Caco-2 (cell line): ENCODE results near the gene CASP6. TPM values are rescaled to one million over a fixed set of nuclear protein-coding genes. Genes with fewer than 3 reads are reported as not detected.

ENCODE experiments used
- BruUV-seq: library from RNA; stranded (reverse); fragments of 400-500 nt; replicated peaks from 2 replicates; lab custom pipeline; 2021; lab: Mats Ljungman, UMichigan
- CTCF ChIA-PET: fragments of 300-600 bp; sonication (Branson Sonifier 250); formaldehyde crosslinking; loops from one replicate; lab custom pipeline; 2022; ENCODE audit warnings: antibody characterized with exemption; lab: Charles Lee
- POLR2A ChIA-PET: fragments of 300-600 bp; sonication (Branson Sonifier 250); formaldehyde crosslinking; loops from one replicate; lab custom pipeline; 2022; ENCODE audit warnings: antibody characterized with exemption; lab: Charles Lee
- DNase-seq, 2 experiments: peaks; one replicate each; pipeline versions ENCODE4 v3.0.0 to v3.0.0-alpha.2; 2020 to 2022
- H3K27me3 ChIP-seq: replicated peaks from 2 replicates; pipeline ENCODE4 v1.6.0; 2011; ENCODE audit warnings: low read length; ENCODE audit not compliant: control insufficient read depth, insufficient read depth
- H3K36me3 ChIP-seq: 2 replicates; pipeline ENCODE4 v1.5.1; 2011; ENCODE audit warnings: low read length; ENCODE audit not compliant: control insufficient read depth, insufficient read depth
- H3K4me1 ChIP-seq: fragments of 250-450 bp; sonication (Bioruptor Pico); 2 replicates; pipeline ENCODE4 v1.5.1; 2020; ENCODE audit warnings: mild to moderate bottlenecking
- H3K4me3 ChIP-seq: 2 replicates; pipeline ENCODE4 v1.5.1; 2011; ENCODE audit warnings: low read depth, mild to moderate bottlenecking, control low read depth, low read length
- H3K9me3 ChIP-seq: fragments of 250-450 bp; sonication (Bioruptor Pico); 2 replicates; pipeline ENCODE4 v1.5.1; 2020; ENCODE audit warnings: mild to moderate bottlenecking, moderate library complexity
- H3K27ac Mint-ChIP-seq: one replicate; pipeline ENCODE4 v1.8.0; 2022; ENCODE audit warnings: mixed read lengths; ENCODE audit not compliant: unreplicated experiment
- H3K27me3 Mint-ChIP-seq: one replicate; pipeline ENCODE4 v1.8.0; 2022; ENCODE audit warnings: mixed read lengths; ENCODE audit not compliant: insufficient read depth, unreplicated experiment
- H3K36me3 Mint-ChIP-seq: one replicate; pipeline ENCODE4 v1.8.0; 2022; ENCODE audit warnings: mild to moderate bottlenecking, mixed read lengths; ENCODE audit not compliant: insufficient read depth, unreplicated experiment
- H3K4me1 Mint-ChIP-seq: one replicate; pipeline ENCODE4 v1.8.0; 2022; ENCODE audit warnings: low read depth, mixed read lengths; ENCODE audit not compliant: unreplicated experiment
- H3K4me3 Mint-ChIP-seq: one replicate; pipeline ENCODE4 v1.8.0; 2022; ENCODE audit warnings: mild to moderate bottlenecking, moderate library complexity, mixed read lengths; ENCODE audit not compliant: unreplicated experiment
- H3K9me3 Mint-ChIP-seq: one replicate; pipeline ENCODE4 v1.8.0; 2022; ENCODE audit warnings: mixed read lengths; ENCODE audit not compliant: unreplicated experiment
- intact Hi-C: fragments of 100-400 bp; cut with micrococcal nuclease; formaldehyde crosslinking; loops from one replicate; pipeline ENCODE4 v1.10.0; 2022; ENCODE audit not compliant: unreplicated experiment
- total RNA-seq: library from RNA; stranded (reverse); gene quantifications from 2 replicates; pipeline ENCODE4 v1.2.3, GENCODE V29; 2022
- TF ChIP-seq, protein P1 (sequence below), 2 experiments: fragments of 200-600 bp in 1 of 2; IDR thresholded peaks; 1 replicate in 1 of 2; 2 replicates in 1 of 2; pipeline versions ENCODE4 v1.5.1 to v1.8.0; 2011 to 2022; ENCODE audit warnings: antibody characterized with exemption in 1 of 2, control low read depth in 1 of 2, inconsistent platforms in 1 of 2, low read depth in 1 of 2, low read length in 1 of 2, mild to moderate bottlenecking in 1 of 2, moderate library complexity in 1 of 2; ENCODE audit not compliant: insufficient read depth in 1 of 2, severe bottlenecking in 1 of 2, unreplicated experiment in 1 of 2

CASP6 gene
- total RNA-seq, 1 experiment from 2014 or later, result 35.9 TPM

DNA sequence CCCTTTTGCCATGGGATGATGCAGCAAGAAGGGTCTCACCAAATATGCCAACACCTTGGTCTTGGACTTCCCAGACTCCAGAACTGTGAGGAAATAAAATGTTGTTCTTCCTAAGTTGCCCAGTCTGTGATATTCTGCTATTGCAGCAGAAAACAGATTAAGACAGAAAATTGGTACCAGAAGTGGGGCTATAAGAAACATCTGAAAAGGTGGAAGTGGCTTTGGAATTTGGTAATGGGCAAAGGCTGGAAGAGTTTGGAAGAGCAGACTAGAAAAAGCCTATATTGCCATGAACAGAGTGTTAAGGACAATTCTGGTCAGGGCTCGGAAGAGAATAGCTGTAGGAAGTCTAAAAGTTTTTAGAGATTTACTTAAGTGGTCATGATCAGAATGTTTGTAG is 27.4 kb downstream of the CASP6 start:
- no peaks in the 10 kb centered on the region for H3K36me3 ChIP-seq
- Mint-ChIP-seq H3K27me3 (peaks cover 4% of the 10 kb centered on the region), H3K36me3 (no peaks in the 10 kb centered on the region), H3K4me3 (no peak overlapping the region), H3K9me3 (peaks cover 11% of the 10 kb centered on the region), H3K4me1 (no peaks in the 10 kb centered on the region), H3K27ac (no peak overlapping the region)
- H3K4me3 ChIP-seq, result no peak overlapping the region
- intact Hi-C loops, result no loop called here
- no peaks in the 10 kb centered on the region for H3K9me3 ChIP-seq
- BruUV-seq, result no TSS peak
- TF ChIP-seq, protein P1, sequence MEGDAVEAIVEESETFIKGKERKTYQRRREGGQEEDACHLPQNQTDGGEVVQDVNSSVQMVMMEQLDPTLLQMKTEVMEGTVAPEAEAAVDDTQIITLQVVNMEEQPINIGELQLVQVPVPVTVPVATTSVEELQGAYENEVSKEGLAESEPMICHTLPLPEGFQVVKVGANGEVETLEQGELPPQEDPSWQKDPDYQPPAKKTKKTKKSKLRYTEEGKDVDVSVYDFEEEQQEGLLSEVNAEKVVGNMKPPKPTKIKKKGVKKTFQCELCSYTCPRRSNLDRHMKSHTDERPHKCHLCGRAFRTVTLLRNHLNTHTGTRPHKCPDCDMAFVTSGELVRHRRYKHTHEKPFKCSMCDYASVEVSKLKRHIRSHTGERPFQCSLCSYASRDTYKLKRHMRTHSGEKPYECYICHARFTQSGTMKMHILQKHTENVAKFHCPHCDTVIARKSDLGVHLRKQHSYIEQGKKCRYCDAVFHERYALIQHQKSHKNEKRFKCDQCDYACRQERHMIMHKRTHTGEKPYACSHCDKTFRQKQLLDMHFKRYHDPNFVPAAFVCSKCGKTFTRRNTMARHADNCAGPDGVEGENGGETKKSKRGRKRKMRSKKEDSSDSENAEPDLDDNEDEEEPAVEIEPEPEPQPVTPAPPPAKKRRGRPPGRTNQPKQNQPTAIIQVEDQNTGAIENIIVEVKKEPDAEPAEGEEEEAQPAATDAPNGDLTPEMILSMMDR (IDR thresholded peaks at IDR 0.05; ENCODE audit: insufficient read depth in 1 of 2, low read depth in 1 of 2, low read length in 1 of 2, severe bottlenecking in 1 of 2, unreplicated experiment in 1 of 2), result no peak
- ChIA-PET CTCF (no interaction called here), POLR2A (no interaction called here)
- no peak for DNase-seq
- no peaks in the 10 kb centered on the region for H3K4me1 ChIP-seq
- H3K27me3 ChIP-seq, result no peaks in the 10 kb centered on the region

DNA sequence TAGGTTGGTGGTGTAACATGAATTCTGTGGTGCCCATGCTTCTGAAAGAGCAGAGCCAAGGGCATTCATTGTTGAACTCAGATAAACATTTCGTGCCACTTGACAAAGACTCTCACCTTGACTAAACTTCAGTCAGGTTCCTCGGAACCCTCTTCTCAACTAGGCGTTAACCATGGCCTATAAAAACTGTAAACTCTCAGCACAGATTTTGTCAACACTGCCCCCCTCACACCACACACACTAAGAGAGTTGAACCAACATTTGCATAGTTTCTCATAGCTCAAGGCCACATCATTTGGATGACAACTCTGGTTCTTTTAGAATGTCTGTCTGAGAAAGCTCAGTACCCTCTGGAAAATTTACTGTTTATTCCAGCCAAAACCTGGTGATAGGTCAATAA is 28.1 kb downstream of the CASP6 start:
- no peaks in the 10 kb centered on the region for H3K36me3 Mint-ChIP-seq
- H3K27me3 Mint-ChIP-seq, result peaks cover 4% of the 10 kb centered on the region
- TF ChIP-seq, protein P1 (IDR thresholded peaks at IDR 0.05; ENCODE audit: insufficient read depth in 1 of 2, low read depth in 1 of 2, low read length in 1 of 2, severe bottlenecking in 1 of 2, unreplicated experiment in 1 of 2), result no peak
- no peak overlapping the region for H3K27ac Mint-ChIP-seq
- no peaks in the 10 kb centered on the region for H3K4me1 Mint-ChIP-seq
- ChIA-PET CTCF (no interaction called here), POLR2A (no interaction called here)
- no TSS peak for BruUV-seq
- intact Hi-C loops, result no loop called here
- Histone ChIP-seq H3K9me3 (no peaks in the 10 kb centered on the region), H3K36me3 (no peaks in the 10 kb centered on the region), H3K4me1 (no peaks in the 10 kb centered on the region), H3K27me3 (no peaks in the 10 kb centered on the region), H3K4me3 (no peak overlapping the region)
- peaks cover 11% of the 10 kb centered on the region for H3K9me3 Mint-ChIP-seq
- no peak overlapping the region for H3K4me3 Mint-ChIP-seq
- DNase-seq, result no peak

DNA sequence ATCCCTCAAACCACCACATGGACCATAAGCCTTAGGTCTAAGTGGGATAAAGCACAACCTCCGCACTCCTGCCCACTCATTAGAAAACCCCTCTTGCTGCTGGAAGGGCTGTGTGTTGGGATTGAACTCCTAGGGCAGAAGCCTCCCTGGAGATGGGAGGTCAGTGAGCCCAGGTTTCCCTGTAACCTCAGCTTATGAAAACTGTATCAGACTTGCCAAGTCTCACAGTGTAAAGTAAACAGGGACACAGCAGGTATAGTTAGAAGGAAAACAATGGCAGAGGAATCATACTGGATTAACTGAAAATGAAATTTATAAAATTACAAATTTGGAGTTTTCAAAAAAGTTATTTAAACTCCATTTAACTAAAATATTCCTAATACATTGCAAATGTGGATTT is 29.9 kb downstream of the CASP6 start:
- Histone ChIP-seq H3K36me3 (no peaks in the 10 kb centered on the region), H3K4me3 (no peak overlapping the region), H3K9me3 (no peaks in the 10 kb centered on the region), H3K27me3 (no peaks in the 10 kb centered on the region), H3K4me1 (no peaks in the 10 kb centered on the region)
- ChIA-PET POLR2A (no interaction called here), CTCF (no interaction called here)
- BruUV-seq, result no TSS peak
- H3K27ac Mint-ChIP-seq, result no peak overlapping the region
- TF ChIP-seq, protein P1 (IDR thresholded peaks at IDR 0.05; ENCODE audit: insufficient read depth in 1 of 2, low read depth in 1 of 2, low read length in 1 of 2, severe bottlenecking in 1 of 2, unreplicated experiment in 1 of 2), result no peak
- no peaks in the 10 kb centered on the region for H3K4me1 Mint-ChIP-seq
- DNase-seq, result no peak
- H3K9me3 Mint-ChIP-seq, result peaks cover 11% of the 10 kb centered on the region
- no peak overlapping the region for H3K4me3 Mint-ChIP-seq
- no peaks in the 10 kb centered on the region for H3K36me3 Mint-ChIP-seq
- intact Hi-C loops, result no loop called here
- H3K27me3 Mint-ChIP-seq, result peaks cover 19% of the 10 kb centered on the region
